HL-60 (cell line): Measurements from ENCODE around the gene KANSL1.

Experiments used
- DNase-seq, 2 experiments: peaks; one replicate each; pipeline ENCODE4 v3.0.0-alpha.2; 2010 to 2020; ENCODE audit warnings: low read depth in 1 of 2, low spot score in 1 of 2
- H3K27ac ChIP-seq: fragments of 250-450 bp; sonication (Bioruptor Pico); replicated peaks from 2 replicates; pipeline ENCODE4 v1.5.1; 2020; ENCODE audit warnings: mild to moderate bottlenecking, moderate library complexity
- H3K27me3 ChIP-seq: fragments of 250-450 bp; sonication (Bioruptor Pico); 2 replicates; pipeline ENCODE4 v1.5.1; 2021; ENCODE audit warnings: mild to moderate bottlenecking, moderate library complexity; ENCODE audit not compliant: insufficient read depth, poor library complexity, severe bottlenecking
- H3K4me3 ChIP-seq: replicated peaks from 2 replicates; pipeline ENCODE4 v1.5.1; 2011; ENCODE audit warnings: mild to moderate bottlenecking, control low read depth, low read length; ENCODE audit not compliant: insufficient read depth
- CTCF ChIP-seq: IDR thresholded peaks from one replicate; pipeline ENCODE4 v1.5.1; 2011; ENCODE audit warnings: low read length, control low read depth, inconsistent platforms; ENCODE audit not compliant: insufficient read depth
- GABPA ChIP-seq: IDR thresholded peaks from 2 replicates; pipeline ENCODE4 v1.6.1; 2012; ENCODE audit warnings: low read depth
- POLR2AphosphoS5 ChIP-seq: IDR thresholded peaks from 2 replicates; pipeline ENCODE4 v1.6.1; 2012; ENCODE audit warnings: low read depth
- REST ChIP-seq: IDR thresholded peaks from 2 replicates; pipeline ENCODE4 v1.6.1; 2012; ENCODE audit warnings: low read depth; ENCODE audit not compliant: insufficient replicate concordance
- SPI1 ChIP-seq: IDR thresholded peaks from 2 replicates; pipeline ENCODE4 v1.6.1; 2012; ENCODE audit warnings: low read depth, mild to moderate bottlenecking, borderline replicate concordance

The KANSL1 gene

GRCh38 chr17:46110219-46110618 lies 83.0 kb downstream of the KANSL1 start:
- no peak overlapping the region for H3K4me3 ChIP-seq
- DNase-seq: no peak
- TF ChIP-seq REST (no peak), POLR2AphosphoS5 (no peak), GABPA (no peak), CTCF (no peak)
- no peaks in the 10 kb centered on the region for H3K27me3 ChIP-seq
- H3K27ac ChIP-seq: no peak overlapping the region

GRCh38 chr17:46109603-46110189 lies 83.5 kb downstream of the KANSL1 start:
- TF ChIP-seq REST (no peak), GABPA (no peak), SPI1 (no peak), POLR2AphosphoS5 (no peak), CTCF (no peak)
- DNase-seq: no peak
- Histone ChIP-seq H3K27ac (no peak overlapping the region), H3K27me3 (no peaks in the 10 kb centered on the region), H3K4me3 (no peak overlapping the region)

- no peaks in the 10 kb centered on the region for H3K27me3 ChIP-seq
- TF ChIP-seq REST: no peak
- TF ChIP-seq POLR2AphosphoS5: no peak
- TF ChIP-seq CTCF: no peak
- no peak for TF ChIP-seq GABPA
- DNase-seq: no peak
- no peak overlapping the region for H3K4me3 ChIP-seq
- no peak overlapping the region for H3K27ac ChIP-seq
Observed at GRCh38 chr17:46108550-46109110, 84.6 kb downstream of the KANSL1 start.
